Immature natural killer cell (primary cell): Measurements from ENCODE around the gene SPIN1. TPM values are rescaled to one million over a fixed set of nuclear protein-coding genes. Genes with fewer than 3 reads are reported as not detected.
"Not testable (repeated sequence)": the region's sequence is repeated elsewhere in the genome, so short reads cannot be mapped to it uniquely, and the experiment has no call there.

Experiments used
- DNase-seq, 3 donors: peaks; one replicate each; pipeline ENCODE4 v3.0.0; 2022; ENCODE audit warnings: mixed read lengths in 1 of 3
- H3K27ac Mint-ChIP-seq, 6 donors: one replicate each; pipeline ENCODE4 v1.8.0; 2020; ENCODE audit warnings: mixed read lengths in 6 of 6, mild to moderate bottlenecking in 5 of 6, inconsistent platforms in 4 of 6, moderate library complexity in 3 of 6
- H3K27me3 Mint-ChIP-seq, 3 donors: one replicate each; pipeline ENCODE4 v1.8.0; 2020 to 2021; ENCODE audit warnings: low read depth in 3 of 3, mild to moderate bottlenecking in 3 of 3, mixed read lengths in 3 of 3, moderate library complexity in 3 of 3, inconsistent platforms in 1 of 3
- H3K36me3 Mint-ChIP-seq, 3 donors: one replicate each; pipeline ENCODE4 v1.8.0; 2020; ENCODE audit warnings: mixed read lengths in 3 of 3, inconsistent platforms in 2 of 3, mild to moderate bottlenecking in 2 of 3
- H3K4me1 Mint-ChIP-seq, 2 donors: one replicate each; pipeline ENCODE4 v1.8.0; 2020; ENCODE audit warnings: inconsistent platforms in 2 of 2, mild to moderate bottlenecking in 2 of 2, mixed read lengths in 2 of 2, moderate library complexity in 1 of 2
- H3K4me3 Mint-ChIP-seq, 5 donors: one replicate each; pipeline ENCODE4 v1.8.0; 2020; ENCODE audit warnings: mild to moderate bottlenecking in 5 of 5, mixed read lengths in 5 of 5, inconsistent platforms in 3 of 5, moderate library complexity in 3 of 5
- H3K9me3 Mint-ChIP-seq, 6 donors: one replicate each; pipeline ENCODE4 v1.8.0; 2020; ENCODE audit warnings: mild to moderate bottlenecking in 6 of 6, mixed read lengths in 6 of 6, inconsistent platforms in 4 of 6, moderate library complexity in 3 of 6
- polyA plus RNA-seq, 3 donors: library from polyadenylated mRNA; unstranded; fragments of 300-500 nt; fragmentation: Illumina TruSeq; gene quantifications; one replicate each; pipeline ENCODE4 v1.2.3, GENCODE V29; 2021

The SPIN1 gene
- polyA plus RNA-seq: 10 to 100 TPM; 24.5 to 49.1 (median 35.1) TPM

DNA sequence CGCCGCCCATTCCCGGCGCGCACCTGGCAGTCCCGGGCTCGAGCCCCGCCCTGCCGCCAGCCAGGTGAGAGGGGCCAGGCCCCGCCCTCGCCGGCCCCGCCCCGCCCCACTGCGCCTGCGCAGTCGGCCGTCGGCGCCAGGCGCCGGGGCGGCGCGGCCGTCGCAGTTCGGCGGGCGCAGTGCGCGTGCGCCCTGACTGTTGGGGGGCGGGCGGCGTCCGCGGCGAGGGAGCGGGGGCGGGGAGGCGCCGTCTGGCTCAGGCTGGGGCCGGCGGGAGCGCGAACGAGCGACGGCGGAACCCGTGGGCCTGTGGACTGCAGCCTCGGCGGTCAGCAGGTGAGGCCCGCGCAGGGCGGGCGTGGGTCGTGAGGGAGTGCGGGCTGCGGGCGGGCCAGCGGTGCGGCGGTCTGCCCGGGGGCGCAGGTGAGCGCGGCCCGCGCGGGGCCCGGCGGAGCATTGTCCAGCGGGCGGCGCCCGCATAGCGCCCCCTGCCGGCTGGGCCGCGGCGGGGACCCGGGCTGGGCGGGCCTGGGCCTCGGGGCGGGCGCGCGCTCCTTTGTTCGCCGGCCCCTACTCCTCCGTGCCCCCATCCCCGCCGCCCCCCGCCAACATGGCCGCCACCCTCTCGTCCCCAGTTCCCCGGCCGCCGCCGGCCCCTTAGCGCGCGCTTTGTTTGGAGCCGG is at the start of gene SPIN1:
Gene SPIN1, plus strand, starts transcription at position 242 of the 683 bp plus-strand sequence. CDS start 38,096 bp downstream, outside the sequence.
- Mint-ChIP-seq H3K4me1 (peaks cover 28 to 42% of the 10 kb centered on the region in 2 donors), H3K27ac (peak within 1 kb of the TSS; percentile 69 to 93 (median 92)), H3K4me3 (peak within 1 kb of the TSS; percentile 92 to 96 (median 95)), H3K9me3 (no peaks in the 10 kb centered on the region), H3K36me3 (no peaks in the 10 kb centered on the region), H3K27me3 (peaks cover 7 to 14% (median 10%) of the 10 kb centered on the region in 3 donors)
- peak; percentile 87 to 91 (median 90) for DNase-seq

DNA sequence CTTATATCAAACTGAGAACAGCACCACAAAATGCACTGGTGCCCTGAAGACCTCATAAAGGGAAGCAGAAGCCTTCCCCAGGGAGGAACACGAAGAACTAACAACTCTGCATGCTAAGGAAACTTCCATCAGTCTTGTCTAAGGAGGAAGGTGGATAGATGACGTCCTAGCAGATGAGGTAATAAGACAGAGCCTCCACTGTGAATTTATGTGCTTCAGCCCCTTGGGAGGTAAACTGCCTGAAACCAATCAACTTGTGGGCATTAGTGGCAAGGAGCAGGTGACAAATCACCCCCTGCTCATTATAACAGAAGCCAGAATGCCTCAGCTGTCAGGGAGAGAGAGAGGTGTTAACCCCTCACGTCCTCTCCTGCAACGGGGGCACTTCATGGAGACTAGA is 48.9 kb upstream of the SPIN1 start:
- Mint-ChIP-seq H3K27ac (no peak overlapping the region), H3K9me3 (no peaks in the 10 kb centered on the region), H3K27me3 (peaks cover 2 to 5% (median 4%) of the 10 kb centered on the region in 3 donors), H3K4me3 (no peak overlapping the region), H3K36me3 (no peaks in the 10 kb centered on the region), H3K4me1 (no peaks in the 10 kb centered on the region)
- DNase-seq: no peak

DNA sequence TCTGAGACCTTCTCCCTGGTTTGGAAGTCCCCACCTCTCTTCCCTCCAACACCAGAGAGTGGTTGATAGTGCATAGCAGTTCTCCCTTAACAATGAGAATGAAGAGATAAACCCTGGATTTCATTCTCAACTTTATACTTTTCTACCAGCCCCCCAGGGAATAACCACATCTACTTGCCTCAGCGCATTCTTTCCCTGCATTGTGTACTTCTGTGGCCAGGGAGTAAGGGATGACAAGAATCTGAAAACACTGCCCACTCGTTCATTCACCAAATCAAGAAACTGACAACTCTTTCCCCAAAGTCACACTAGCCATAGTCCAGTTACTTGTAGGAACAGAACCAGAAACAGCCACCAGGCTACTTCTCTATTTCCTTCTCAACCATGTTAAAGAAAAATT is 46.0 kb upstream of the SPIN1 start:
- Mint-ChIP-seq H3K36me3 (no peaks in the 10 kb centered on the region), H3K27me3 (peaks cover 0 to 4% (median 3%) of the 10 kb centered on the region in 3 donors), H3K27ac (peak overlapping the region in 1 of 6 donors; percentile 12), H3K4me1 (no peaks in the 10 kb centered on the region), H3K9me3 (no peaks in the 10 kb centered on the region), H3K4me3 (no peak overlapping the region)
- DNase-seq: no peak

DNA sequence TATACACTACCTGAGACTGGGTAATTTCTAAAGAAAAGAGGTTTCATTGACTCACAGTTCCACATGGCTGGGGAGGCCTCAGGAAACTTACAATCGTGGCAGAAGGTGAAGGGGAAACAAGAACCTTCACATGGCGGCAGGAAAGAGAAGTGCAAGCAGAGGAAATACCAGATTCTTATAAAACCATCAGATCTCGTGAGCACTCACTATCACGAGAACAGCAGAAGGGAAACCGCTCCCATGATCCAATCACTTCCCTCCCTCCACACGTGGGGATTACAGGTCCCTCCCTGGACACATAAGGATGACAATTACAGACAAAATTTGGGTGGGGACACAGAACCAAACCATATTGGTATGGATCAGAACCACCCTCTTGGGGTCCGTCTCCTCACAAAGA is 44.2 kb upstream of the SPIN1 start:
- Mint-ChIP-seq H3K36me3 (no peaks in the 10 kb centered on the region), H3K27ac (no peak overlapping the region), H3K4me3 (no peak overlapping the region), H3K4me1 (no peaks in the 10 kb centered on the region), H3K9me3 (no peaks in the 10 kb centered on the region), H3K27me3 (peaks cover 0 to 2% (median 1%) of the 10 kb centered on the region in 3 donors)
- no peak for DNase-seq

DNA sequence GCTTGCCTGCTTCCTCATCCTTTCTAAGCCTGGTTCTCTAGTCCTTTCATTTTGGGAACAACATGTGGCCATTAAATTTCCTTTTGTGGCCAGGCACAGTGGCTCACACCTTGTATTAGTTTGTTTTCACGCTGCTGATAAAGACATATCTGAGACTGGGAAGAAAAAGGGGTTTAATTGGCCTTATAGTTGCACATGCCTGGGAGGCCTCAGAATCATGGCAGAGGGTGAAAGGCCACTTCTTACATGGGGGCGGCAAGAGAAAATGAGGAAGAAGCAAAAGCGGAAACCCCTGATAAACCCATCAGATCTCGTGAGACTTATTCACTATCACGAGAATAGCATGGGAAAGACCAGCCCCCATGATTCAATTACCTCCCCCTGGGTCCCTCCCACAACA is 37.9 kb upstream of the SPIN1 start:
- H3K4me1 Mint-ChIP-seq, H3K4me3 Mint-ChIP-seq, H3K9me3 Mint-ChIP-seq, H3K36me3 Mint-ChIP-seq, H3K27ac Mint-ChIP-seq, DNase-seq, H3K27me3 Mint-ChIP-seq: not testable (repeated sequence)

DNA sequence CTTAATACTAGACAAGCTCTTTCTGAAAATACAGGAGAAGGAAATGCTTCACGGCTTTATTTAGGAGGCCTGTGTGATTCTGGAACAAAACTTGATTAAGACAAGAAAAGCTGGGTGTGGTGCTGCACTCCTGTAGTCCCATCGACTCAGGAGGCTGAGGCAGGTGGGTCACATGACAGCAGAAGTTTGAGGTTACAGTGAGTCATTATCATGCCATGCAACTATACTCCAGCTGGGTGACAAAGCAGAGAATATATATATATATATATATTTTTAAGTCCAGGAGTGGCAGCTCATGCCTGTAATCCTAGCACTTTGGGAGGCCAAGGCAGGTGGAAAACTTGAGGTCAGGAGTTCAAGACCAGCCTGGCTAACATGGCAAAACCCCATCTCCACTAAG is 33.1 kb upstream of the SPIN1 start:
- Mint-ChIP-seq H3K9me3 (peaks cover 0 to 13% (median 10%) of the 10 kb centered on the region in 6 donors), H3K27ac (no peak overlapping the region), H3K27me3 (peaks cover 0 to 3% (median 0%) of the 10 kb centered on the region in 3 donors), H3K4me3 (no peak overlapping the region), H3K36me3 (peaks cover 2 to 7% (median 6%) of the 10 kb centered on the region in 3 donors), H3K4me1 (peaks cover 24 to 30% of the 10 kb centered on the region in 2 donors)
- no peak for DNase-seq

DNA sequence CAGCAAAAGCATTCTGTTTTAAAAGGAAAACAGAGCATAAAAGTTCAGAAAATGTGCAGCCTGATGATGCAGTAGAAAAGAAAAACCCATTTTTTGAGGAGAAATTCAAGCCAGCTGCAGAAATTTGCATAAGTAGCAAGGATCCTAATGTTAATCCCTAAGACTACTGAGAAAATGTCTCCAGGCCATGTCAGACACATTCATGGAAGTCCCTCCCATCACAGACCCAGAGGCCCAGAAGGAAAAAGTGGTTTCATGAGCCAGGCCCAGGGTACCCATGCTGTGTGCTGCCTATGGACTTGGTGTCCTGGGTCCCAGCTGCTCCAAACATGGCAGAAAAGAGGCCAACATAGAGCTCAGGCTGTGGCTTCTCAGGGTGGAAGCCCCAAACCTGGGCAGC is 31.0 kb upstream of the SPIN1 start:
- not testable (repeated sequence) for H3K27me3 Mint-ChIP-seq, DNase-seq, H3K36me3 Mint-ChIP-seq, H3K27ac Mint-ChIP-seq
- Mint-ChIP-seq H3K9me3 (peaks cover 0 to 13% (median 10%) of the 10 kb centered on the region in 6 donors), H3K4me1 (peaks cover 24 to 30% of the 10 kb centered on the region in 2 donors), H3K4me3 (peak overlapping the region in 3 of 5 donors; percentile 30 to 61 (median 44))

DNA sequence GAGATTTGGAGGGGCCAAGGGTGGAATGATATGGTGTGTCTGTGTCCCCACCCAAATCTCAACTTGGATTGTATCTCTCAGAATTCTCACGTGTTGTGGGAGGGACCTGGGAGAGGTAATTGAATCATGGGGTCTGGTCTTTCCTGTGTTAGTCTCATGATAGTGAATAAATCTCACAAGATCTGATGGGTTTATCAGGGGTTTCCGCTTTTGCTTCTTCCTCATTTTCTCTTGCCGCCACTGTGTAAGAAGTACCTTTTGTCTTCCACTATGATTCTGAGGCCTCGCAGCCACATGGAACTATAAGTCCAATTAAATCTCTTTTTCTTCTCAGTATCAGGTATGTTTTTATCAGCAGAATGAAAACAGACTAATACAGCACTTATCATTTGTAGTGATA is 29.5 kb upstream of the SPIN1 start:
- peak overlapping the region; percentile 2 to 61 (median 36) for H3K4me3 Mint-ChIP-seq
- DNase-seq: no peak
- H3K27ac Mint-ChIP-seq: peak overlapping the region in 4 of 6 donors; percentile 3 to 55 (median 26)
- H3K36me3 Mint-ChIP-seq: peaks cover 0 to 6% (median 4%) of the 10 kb centered on the region in 3 donors
- H3K27me3 Mint-ChIP-seq: peaks cover 0 to 10% (median 5%) of the 10 kb centered on the region in 3 donors
- H3K4me1 Mint-ChIP-seq: peaks cover 24 to 30% of the 10 kb centered on the region in 2 donors
- H3K9me3 Mint-ChIP-seq: peaks cover 0 to 13% (median 10%) of the 10 kb centered on the region in 6 donors

DNA sequence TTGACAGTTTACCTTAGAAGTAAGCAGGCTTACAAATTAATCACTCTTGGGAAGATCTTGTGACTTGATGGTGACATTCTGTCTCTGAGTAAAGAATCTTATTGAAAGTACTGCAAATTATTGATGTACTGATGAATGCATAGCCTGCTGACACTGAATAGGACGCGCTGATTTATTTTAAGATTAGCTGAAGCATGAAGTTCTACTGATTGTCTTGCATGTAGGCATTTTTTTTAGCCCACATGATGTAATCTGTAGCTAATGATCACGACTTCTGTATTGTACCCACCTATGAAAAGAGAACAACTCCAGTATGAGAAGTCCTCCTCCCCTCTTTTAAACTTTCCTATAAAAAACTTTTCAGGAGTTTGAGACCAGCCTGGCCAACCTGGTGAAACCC is 28.3 kb upstream of the SPIN1 start:
- H3K27ac Mint-ChIP-seq: no peak overlapping the region
- no peak overlapping the region for H3K4me3 Mint-ChIP-seq
- H3K9me3 Mint-ChIP-seq: peaks cover 0 to 10% (median 4%) of the 10 kb centered on the region in 6 donors
- H3K36me3 Mint-ChIP-seq: peaks cover 2 to 4% (median 3%) of the 10 kb centered on the region in 3 donors
- DNase-seq: no peak
- peaks cover 0 to 13% (median 5%) of the 10 kb centered on the region in 3 donors for H3K27me3 Mint-ChIP-seq
- peaks cover 24 to 30% of the 10 kb centered on the region in 2 donors for H3K4me1 Mint-ChIP-seq

DNA sequence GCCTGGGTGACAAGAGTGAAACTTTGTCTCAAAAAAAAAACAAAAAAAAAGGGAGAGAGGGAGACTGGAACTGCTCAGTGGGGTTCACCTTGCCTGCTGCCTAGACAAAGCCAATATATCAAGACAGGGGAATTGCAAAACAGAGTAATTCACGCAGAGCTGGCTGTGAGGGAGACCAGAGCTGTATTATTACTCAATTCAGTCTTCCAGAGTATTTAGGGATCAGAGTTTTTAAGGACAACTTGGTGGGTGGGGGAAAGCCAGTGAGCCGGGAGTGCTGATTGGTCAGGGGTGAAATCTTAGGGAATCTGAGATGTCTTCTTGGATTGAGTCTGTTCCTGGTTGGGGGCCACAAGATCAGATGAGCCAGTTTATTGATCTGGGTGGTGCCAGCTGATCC is 25.6 kb upstream of the SPIN1 start:
- Mint-ChIP-seq H3K4me1 (peaks cover 15% of the 10 kb centered on the region in 2 donors), H3K27ac (no peak overlapping the region), H3K36me3 (peaks cover 5 to 13% (median 7%) of the 10 kb centered on the region in 3 donors), H3K4me3 (no peak overlapping the region), H3K27me3 (peaks cover 2 to 14% (median 4%) of the 10 kb centered on the region in 3 donors), H3K9me3 (peaks cover 4 to 23% (median 13%) of the 10 kb centered on the region in 6 donors)
- no peak for DNase-seq

DNA sequence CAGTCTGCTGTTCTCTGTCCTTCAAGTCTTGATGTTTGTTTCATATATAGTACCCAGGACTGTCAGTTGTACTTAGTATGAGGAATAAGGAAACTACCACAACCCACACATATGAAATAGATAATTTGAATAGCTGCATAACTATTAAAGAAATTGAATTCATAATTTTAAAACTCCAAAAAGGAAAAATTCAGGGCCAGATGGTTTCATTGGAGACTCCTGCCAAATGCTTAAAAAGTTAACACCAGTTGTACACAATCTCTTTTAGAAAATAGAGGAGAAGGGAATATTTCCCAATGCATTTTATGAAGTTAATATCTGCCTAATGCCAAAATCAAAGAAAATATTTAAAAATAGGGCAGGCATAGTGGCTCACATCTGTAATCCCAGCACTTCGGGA is 24.6 kb upstream of the SPIN1 start:
- peaks cover 2 to 14% (median 5%) of the 10 kb centered on the region in 3 donors for H3K27me3 Mint-ChIP-seq
- peaks cover 4 to 26% (median 12%) of the 10 kb centered on the region in 6 donors for H3K9me3 Mint-ChIP-seq
- H3K4me3 Mint-ChIP-seq: no peak overlapping the region
- H3K36me3 Mint-ChIP-seq: peaks cover 7 to 13% (median 8%) of the 10 kb centered on the region in 3 donors
- H3K4me1 Mint-ChIP-seq: peaks cover 5% of the 10 kb centered on the region in 2 donors
- H3K27ac Mint-ChIP-seq: no peak overlapping the region
- no peak for DNase-seq

DNA sequence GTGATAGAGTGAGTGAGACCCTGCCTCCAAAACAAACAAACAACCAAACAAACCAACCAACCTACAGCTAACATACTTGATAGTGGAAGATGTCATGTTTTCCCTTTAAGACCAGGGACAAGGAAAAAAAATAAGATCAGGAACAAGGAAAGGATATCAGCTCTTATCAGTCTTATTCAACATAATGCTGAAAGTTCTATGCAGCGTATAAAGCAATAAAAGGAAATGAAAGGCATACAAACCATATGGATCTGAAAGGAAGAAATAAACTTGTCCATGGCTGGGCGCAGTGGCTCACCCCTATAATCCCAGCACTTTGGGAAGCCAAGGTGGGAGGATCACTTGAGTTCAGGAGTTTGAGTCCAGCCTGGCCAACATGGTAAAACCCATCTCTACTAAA is 23.5 kb upstream of the SPIN1 start:
- Mint-ChIP-seq H3K36me3 (peaks cover 7 to 10% (median 8%) of the 10 kb centered on the region in 3 donors), H3K27me3 (peaks cover 2 to 14% (median 3%) of the 10 kb centered on the region in 3 donors), H3K4me1 (no peaks in the 10 kb centered on the region)

DNA sequence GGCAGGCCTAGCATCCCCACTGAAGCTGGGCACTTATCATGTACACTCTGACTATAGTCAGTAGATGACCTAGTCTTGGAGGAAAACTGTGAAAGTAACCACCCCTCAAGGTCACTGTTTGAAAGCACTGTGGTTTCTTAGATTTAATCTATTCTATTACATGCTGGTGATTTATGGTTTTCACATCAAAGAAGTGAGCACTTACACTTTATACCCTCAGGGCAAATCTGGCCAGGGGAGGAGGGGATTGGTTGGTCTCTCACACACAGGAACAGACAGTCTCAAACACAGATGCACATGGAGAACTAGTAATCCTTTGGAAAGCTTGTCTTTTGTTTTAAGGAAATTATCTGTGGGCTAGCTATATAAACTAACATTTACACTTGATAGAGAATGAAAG is 17.9 kb upstream of the SPIN1 start:
- H3K4me1 Mint-ChIP-seq: peaks cover 7 to 9% of the 10 kb centered on the region in 2 donors

More for the DNA sequence above, 23.5 kb upstream of the SPIN1 start:
- Mint-ChIP-seq H3K27ac (no peak overlapping the region), H3K9me3 (peaks cover 4 to 28% (median 10%) of the 10 kb centered on the region in 6 donors), H3K4me3 (no peak overlapping the region)
- no peak for DNase-seq

DNA sequence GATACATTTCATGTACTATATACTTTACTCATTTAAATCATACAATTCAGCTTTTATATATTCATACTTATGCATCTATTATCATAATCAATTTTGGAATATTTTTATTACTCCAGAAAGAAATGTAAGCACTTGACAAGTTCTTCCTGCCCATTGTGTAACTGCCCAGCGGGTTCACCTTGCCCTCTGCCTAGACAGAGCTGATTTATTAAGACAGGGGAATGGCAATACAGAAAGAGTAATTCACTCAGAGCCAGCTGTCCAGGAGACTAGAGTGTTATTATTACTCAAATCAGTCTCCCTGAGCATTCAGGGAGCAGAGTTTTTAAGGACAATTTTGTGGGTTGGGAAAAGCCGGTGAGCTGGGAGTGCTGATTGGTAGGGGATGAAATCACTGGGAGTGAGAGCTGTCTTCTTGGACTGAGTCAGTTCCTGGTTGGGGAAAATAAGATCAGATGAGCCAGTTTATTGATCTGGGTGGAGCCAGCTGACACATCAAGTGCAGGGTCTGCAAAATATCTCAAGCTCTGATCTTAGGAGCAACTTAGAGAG is 16.1 kb upstream of the SPIN1 start:
- H3K4me3 Mint-ChIP-seq: no peak overlapping the region
- H3K36me3 Mint-ChIP-seq: peaks cover 5 to 8% (median 8%) of the 10 kb centered on the region in 3 donors
- peaks cover 7 to 9% of the 10 kb centered on the region in 2 donors for H3K4me1 Mint-ChIP-seq
- peaks cover 6 to 12% (median 7%) of the 10 kb centered on the region in 3 donors for H3K27me3 Mint-ChIP-seq
- DNase-seq: no peak
- H3K27ac Mint-ChIP-seq: peak overlapping the region in 1 of 6 donors; percentile 51
- H3K9me3 Mint-ChIP-seq: peaks cover 2 to 18% (median 9%) of the 10 kb centered on the region in 6 donors

More for the DNA sequence above, 17.9 kb upstream of the SPIN1 start:
- peaks cover 6 to 28% (median 12%) of the 10 kb centered on the region in 6 donors for H3K9me3 Mint-ChIP-seq
- DNase-seq: peak; percentile 10 to 23 (median 15)
- peak overlapping the region in 2 of 5 donors; percentile 5 to 28 for H3K4me3 Mint-ChIP-seq
- H3K27ac Mint-ChIP-seq: no peak overlapping the region
- peaks cover 8 to 10% (median 8%) of the 10 kb centered on the region in 3 donors for H3K36me3 Mint-ChIP-seq
- peaks cover 6 to 13% (median 7%) of the 10 kb centered on the region in 3 donors for H3K27me3 Mint-ChIP-seq
